ENCODE results near the gene SETBP1. TPM values are rescaled to one million over a fixed set of nuclear protein-coding genes. Genes with fewer than 3 reads are reported as not detected.
A peak's percentile ranks its signal among the peaks of the same experiment; 100 is the strongest.

Gene SETBP1
- total RNA-seq, 1 donor from 2014 or later, result 7.1 TPM

- DNase-seq (ENCODE audit: missing footprints) (no peak), ATAC-seq (no peak)
- intact Hi-C loops (cut with DNase I), result loop anchor here (5.0 kb wide), 1 partner anchor 185 kb away; no protein-coding TSS in a partner anchor
Observed at GRCh38 chr18:44697315-44697714, 16.6 kb downstream of the SETBP1 start.

DNA sequence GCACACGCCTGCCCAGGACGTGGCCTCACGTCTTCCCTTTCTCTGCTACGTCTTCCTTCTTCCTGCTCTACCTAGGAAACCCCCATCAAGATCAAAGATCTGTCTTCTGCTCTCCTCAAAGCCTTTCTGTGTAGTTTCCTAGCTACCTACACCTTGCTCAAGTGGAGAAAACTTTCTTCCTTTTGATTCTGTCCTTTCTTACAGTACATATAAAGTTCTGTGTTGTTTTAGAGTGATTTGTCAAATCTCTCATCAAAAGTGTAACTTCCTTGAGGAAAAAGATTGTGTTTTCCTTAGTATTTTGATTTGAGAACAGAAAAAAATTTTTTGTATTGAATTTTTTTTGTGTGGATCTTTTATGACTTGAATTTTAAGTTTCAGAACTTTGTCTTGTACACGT, 17.8 kb downstream of the SETBP1 start:
- no peak for DNase-seq (ENCODE audit: missing footprints)
- ATAC-seq, result no peak
- intact Hi-C loops (cut with DNase I), result loop anchor here (5.0 kb wide), 1 partner anchor 184 kb away; no protein-coding TSS in a partner anchor

DNA sequence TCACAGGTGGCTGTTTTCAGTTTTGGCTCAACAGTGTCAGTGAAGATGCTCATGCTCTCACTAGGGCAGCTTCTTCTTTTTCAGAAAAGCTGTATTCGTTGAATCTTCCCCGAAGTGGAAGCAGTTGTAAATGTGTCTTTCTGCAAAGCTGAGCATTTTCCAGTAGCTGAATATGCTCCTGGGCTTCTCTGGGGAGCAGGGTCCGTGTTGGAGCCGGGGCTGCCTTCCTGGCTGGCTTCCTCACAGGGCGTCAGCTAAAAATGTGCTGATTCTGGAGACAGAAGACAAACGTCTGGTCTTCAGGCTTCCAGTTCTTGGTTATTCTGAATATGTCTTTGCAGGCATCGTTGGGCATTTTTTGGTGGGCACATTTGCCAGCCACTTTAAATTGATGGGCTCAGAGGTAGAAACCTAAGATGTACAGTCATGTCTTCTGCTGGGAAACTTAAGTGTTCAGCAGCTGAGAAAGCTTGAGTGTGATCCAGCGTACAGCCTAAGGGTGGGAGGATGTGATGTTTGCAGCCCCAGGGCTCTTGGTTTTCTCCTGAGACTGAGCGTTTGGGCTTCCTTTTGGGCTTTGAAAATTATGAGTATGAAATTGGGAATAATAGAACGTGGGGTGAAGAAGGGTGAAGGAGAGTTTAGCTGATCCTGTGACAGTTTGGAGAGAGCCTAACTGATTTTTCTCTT, 19.0 kb downstream of the SETBP1 start:
- DNase-seq (ENCODE audit: missing footprints) (no peak), ATAC-seq (peak; percentile 46)
- intact Hi-C loops (cut with DNase I), result loop anchor here (5.0 kb wide), 1 partner anchor 183 kb away; no protein-coding TSS in a partner anchor

- ATAC-seq (peak; percentile 49), DNase-seq (ENCODE audit: missing footprints) (no peak)
- intact Hi-C loops (cut with DNase I), result no loop called here
Observed at GRCh38 chr18:44700652-44701051, 20.0 kb downstream of the SETBP1 start.

- intact Hi-C loops (cut with DNase I), result no loop called here
- DNase-seq (ENCODE audit: missing footprints), result no peak
- no peak for ATAC-seq
Observed at GRCh38 chr18:44701227-44701626, 20.5 kb downstream of the SETBP1 start.

DNA sequence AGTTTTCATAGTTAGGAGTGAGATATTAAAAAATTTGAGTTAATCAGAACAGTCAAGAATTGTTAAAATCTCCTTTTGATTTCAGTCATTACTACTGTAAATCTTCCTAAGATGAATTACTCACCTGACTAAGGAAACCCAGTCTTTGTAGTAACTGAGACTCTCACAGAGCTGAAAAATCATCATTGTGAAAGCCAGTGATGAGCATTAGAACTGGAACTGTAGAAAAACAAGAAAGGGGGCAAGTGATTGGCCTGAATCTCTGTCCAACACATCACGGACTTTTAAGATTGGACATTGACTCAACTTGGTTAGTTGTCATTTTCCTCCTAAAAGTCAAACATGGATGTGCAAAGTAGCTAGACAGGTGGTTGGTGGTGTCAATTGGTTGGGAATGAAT, 21.9 kb downstream of the SETBP1 start:
- DNase-seq (ENCODE audit: missing footprints) (no peak), ATAC-seq (no peak)
- intact Hi-C loops (cut with DNase I), result no loop called here

DNA sequence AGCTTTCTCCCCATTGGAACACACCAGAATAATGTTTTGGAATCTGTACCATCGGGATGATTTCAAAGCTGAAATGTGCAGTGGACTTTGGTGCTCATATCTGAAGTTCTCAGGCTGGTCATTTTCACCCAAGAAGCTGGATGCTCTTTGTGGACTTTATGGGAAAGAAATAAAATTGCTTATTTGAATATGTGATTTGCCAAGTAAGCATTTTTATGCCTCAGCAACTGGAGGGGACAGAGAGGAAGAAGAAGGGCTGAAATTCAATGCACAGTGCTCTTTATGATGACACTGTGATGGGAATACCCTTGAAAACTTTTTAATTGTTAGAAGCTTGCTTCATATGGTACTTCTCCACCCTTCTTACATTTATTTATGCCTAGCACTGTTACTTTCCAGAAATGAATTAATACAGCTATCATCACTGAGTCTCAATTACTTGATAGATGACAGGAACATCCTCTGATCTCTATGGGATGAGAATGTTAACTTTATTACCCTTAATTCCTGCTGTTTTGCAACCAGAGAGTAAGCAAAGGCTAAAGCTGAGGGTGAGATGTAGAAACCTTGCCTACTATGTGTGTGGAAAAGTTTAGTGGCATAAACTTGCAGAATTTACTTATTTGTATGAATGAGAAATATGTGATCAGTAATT, 23.6 kb downstream of the SETBP1 start:
- no peak for ATAC-seq
- DNase-seq (ENCODE audit: missing footprints), result no peak
- intact Hi-C loops (cut with DNase I), result loop anchor here (1.0 kb wide), 1 partner anchor 33 kb away; no protein-coding TSS in a partner anchor

- ATAC-seq, result no peak
- intact Hi-C loops (cut with DNase I), result no loop called here
Observed at GRCh38 chr18:44705075-44705675, 24.5 kb downstream of the SETBP1 start.

DNA sequence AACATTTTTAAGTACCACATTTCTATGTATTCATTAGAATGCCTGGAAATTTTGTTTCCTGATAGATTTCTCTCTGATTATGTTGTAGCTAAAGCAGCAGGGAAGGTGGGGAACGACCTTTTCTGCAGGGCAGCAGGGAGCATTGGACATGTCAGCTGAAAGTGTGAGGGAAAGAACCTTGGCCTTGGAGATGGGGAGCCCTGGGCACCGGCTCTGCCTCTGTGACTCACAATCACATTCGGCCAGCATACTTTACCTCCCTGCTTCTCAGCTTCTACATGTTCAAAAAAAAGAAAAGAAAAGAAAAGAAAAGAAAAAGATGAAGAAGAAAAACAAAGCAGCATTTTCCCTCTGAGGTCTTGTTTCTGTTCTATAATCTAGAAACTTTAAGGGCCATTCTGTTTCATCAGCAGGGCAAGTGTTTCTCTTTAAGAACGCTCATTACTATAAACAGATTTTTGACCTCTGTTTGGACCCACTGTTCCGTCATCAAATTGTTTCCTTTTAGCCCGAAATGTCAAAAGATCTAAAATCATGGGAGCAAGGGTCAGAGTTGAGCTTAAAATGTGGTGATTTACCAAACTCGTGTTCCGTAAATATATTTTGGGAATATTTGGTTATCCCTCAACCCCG, 27.9 kb downstream of the SETBP1 start:
- no peak for DNase-seq (ENCODE audit: missing footprints)
- ATAC-seq, result no peak
- intact Hi-C loops (cut with DNase I), result no loop called here

More at GRCh38 chr18:44705075-44705675, 24.5 kb downstream of the SETBP1 start:
- DNase-seq (ENCODE audit: missing footprints), result no peak

DNA sequence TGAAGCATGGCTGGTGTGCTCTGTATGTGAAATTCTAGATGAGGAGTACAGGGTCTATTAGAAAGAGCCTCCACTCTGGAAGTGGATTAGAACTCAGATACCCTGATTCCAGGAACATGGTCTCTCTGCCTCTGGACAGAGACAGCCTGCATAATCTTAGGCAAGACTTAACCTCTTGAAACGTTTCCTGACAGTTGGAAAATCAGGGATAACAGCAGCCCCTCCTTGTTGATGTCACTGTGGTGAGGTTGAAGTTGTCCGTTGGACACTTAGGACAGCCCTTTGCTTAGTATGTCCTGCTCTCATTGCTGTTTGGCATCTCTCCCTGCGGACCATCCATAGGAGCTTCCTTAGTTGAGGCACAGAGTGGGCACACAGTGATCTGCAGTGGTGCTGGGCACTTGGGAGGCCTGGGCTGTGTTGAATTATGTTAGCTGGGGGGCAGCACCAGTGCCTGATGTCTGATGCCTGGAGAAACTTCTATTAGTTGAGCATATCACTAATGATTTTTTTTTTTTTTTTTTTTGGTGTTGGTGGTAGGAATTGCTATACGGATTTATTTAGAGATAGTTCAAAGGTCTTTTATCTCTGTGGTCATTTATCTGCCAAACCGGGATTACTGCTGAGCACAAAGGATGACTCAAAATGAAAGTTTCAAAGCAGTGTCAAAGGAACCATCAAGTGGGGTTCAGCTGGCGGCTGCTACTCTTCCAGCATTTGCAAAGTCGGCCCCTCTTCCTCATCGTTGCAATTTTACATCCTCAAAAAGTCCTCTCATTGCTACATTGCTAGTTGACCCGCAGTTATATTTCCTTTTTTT, 28.8 kb downstream of the SETBP1 start:
- ATAC-seq (no peak), DNase-seq (ENCODE audit: missing footprints) (no peak)
- intact Hi-C loops (cut with DNase I), result no loop called here

DNA sequence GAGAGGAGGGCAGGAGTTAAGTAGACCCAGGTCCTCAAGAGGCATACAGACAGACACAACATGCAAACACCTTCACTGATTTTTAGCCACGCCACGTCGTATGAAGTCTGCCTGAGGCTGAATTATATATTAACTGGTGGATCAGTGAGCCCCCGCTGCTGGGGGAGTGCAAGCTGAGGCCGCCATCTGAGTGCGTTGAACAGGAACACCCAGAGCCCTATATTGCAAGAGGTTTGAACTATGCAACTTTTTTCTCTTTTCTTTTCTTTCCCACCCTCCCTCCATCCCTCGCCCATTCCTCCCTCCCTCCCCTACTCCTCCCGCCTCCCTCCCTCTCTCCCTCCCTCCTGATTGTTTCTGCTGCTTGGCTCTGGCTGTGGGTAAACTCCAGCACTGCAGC, 30.2 kb downstream of the SETBP1 start:
- intact Hi-C loops (cut with DNase I), result no loop called here
- ATAC-seq (no peak), DNase-seq (ENCODE audit: missing footprints) (no peak)

GRCh38 chr18:44712025-44712424, 31.3 kb downstream of the SETBP1 start:
- intact Hi-C loops (cut with DNase I), result no loop called here
- ATAC-seq (no peak), DNase-seq (ENCODE audit: missing footprints) (no peak)

- intact Hi-C loops (cut with DNase I), result no loop called here
- ATAC-seq (no peak), DNase-seq (ENCODE audit: missing footprints) (no peak)
Observed at GRCh38 chr18:44713435-44713834, 32.7 kb downstream of the SETBP1 start.

DNA sequence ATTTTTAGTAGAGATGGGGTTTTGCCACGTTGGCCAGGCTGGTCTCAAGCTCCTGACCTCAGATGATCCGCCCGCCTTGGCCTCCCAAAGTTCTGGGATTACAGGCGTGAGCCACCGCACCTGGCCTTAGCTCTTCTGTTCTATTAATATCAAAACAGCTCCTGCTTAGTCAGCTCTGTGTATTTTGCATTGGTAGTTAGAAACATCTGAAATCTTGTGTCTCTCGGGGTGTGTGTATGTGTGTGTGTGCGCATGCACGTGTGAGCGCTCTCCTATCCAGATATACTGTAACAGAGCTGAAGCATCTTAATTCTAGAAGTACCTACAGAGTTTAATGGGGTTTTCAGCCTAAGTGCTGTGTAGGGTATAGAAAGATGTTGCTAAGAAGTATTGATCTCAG, 33.7 kb downstream of the SETBP1 start:
- no peak for ATAC-seq
- no peak for DNase-seq (ENCODE audit: missing footprints)
- intact Hi-C loops (cut with DNase I), result no loop called here

DNA sequence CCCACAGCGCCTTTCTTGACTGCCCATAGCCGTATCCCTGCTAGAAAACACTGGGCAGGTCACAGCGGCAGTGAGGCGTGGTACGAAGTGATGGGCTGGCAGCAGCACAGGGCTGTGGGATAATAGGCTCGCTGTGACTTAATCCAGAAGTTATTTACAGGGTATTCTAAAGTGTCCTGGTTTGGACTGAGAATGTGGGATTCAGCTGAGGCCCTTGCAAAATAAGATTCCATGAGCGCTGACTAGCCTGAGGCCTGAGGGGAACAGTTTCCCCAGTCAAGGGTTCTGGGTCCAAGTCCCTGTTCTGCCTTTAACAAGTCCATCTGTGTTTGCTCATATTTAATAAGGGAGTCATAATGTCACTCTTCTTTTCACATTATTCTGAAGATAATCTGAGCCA, 34.6 kb downstream of the SETBP1 start:
- ATAC-seq (peak; percentile 62), DNase-seq (ENCODE audit: missing footprints) (no peak)
- intact Hi-C loops (cut with DNase I), result no loop called here

GRCh38 chr18:44715842-44716241, 35.2 kb downstream of the SETBP1 start:
- intact Hi-C loops (cut with DNase I), result no loop called here
- no peak for ATAC-seq
- DNase-seq (ENCODE audit: missing footprints), result no peak

DNA sequence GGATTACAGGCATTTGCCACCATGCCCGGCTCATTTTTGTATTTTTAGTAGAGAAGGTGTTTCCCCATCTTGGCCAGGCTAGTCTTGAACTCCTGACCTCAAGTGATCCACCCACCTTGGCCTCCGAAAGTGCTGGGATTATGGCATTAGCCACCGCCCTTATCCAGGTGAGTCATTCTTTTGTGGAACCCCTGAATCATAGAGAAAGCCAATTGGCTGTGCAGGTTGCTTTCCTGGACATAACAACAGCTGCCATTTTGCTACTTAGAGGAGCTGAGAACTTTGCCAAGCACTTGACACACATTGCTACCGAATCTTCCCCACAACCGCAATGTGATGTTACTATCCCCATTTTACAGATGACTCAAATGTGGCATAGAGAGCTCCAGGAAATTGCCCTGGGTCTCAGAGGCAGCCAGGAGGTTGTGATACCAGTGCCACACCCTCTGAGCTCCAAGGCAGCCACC, 36.0 kb downstream of the SETBP1 start:
- ATAC-seq (no peak), DNase-seq (ENCODE audit: missing footprints) (no peak)
- intact Hi-C loops (cut with DNase I), result no loop called here

- no peak for ATAC-seq
Observed at GRCh38 chr18:44719519-44720060, 38.9 kb downstream of the SETBP1 start.

More at GRCh38 chr18:44719519-44720060, 38.9 kb downstream of the SETBP1 start:
- intact Hi-C loops (cut with DNase I), result no loop called here
- DNase-seq (ENCODE audit: missing footprints), result no peak

Data from Right ventricle myocardium inferior (tissue), 1 donor.